Measurements from ENCODE around the gene NAALAD2. TPM values are rescaled to one million over a fixed set of nuclear protein-coding genes. Genes with fewer than 3 reads are reported as not detected.
A peak's percentile ranks its signal among the peaks of the same experiment; 100 is the strongest.

NAALAD2 gene
- total RNA-seq, 3 donors from 2014 or later, result 0.73 to 1.2 (median 0.92) TPM

GRCh38 chr11:90222459-90223247 is 88.2 kb downstream of the NAALAD2 start, which contains the start of gene CHORDC1:
Gene CHORDC1 (minus strand): TSS chr11:90223049. CDS start chr11:90222954, 95 bp downstream.
- intact Hi-C loops (cut with DNase I, micrococcal nuclease), result no loop called here
- peak; percentile 95 to 96 (median 96) for DNase-seq

GRCh38 chr11:90223248-90223585 is 88.8 kb downstream of the NAALAD2 start:
- peak; percentile 70 for ATAC-seq
- peak overlapping the region; percentile 89 for H3K4me3 ChIP-seq
- H3K4me1 ChIP-seq (ENCODE audit: low read depth), result peaks cover 15% of the 10 kb centered on the region
- no peaks in the 10 kb centered on the region for H3K9me3 ChIP-seq
- no peaks in the 10 kb centered on the region for H3K36me3 ChIP-seq (ENCODE audit: low read depth)
- DNase-seq, result no peak
- TF ChIP-seq CTCF (IDR thresholded peaks at IDR 0.05), result no peak
- intact Hi-C loops (cut with DNase I, micrococcal nuclease), result no loop called here

More at GRCh38 chr11:90222459-90223247, 88.2 kb downstream of the NAALAD2 start, which contains the start of gene CHORDC1:
- Histone ChIP-seq H3K36me3 (ENCODE audit: low read depth) (no peaks in the 10 kb centered on the region), H3K4me3 (peak within 1 kb of the TSS; percentile 89), H3K9me3 (no peaks in the 10 kb centered on the region), H3K4me1 (ENCODE audit: low read depth) (peaks cover 15% of the 10 kb centered on the region)
- peak; percentile 98 for ATAC-seq
- no peak for TF ChIP-seq CTCF (IDR thresholded peaks at IDR 0.05)

GRCh38 chr11:90228056-90228455 is 93.6 kb downstream of the NAALAD2 start:
- Histone ChIP-seq H3K36me3 (ENCODE audit: low read depth) (no peaks in the 10 kb centered on the region), H3K9me3 (peaks cover 5% of the 10 kb centered on the region), H3K4me1 (ENCODE audit: low read depth) (no peaks in the 10 kb centered on the region), H3K4me3 (no peak overlapping the region)
- no peak for TF ChIP-seq CTCF (IDR thresholded peaks at IDR 0.05)
- no peak for DNase-seq
- intact Hi-C loops (cut with DNase I, micrococcal nuclease), result no loop called here
- ATAC-seq, result no peak

- no peak for TF ChIP-seq CTCF (IDR thresholded peaks at IDR 0.05)
- ATAC-seq, result peak; percentile 28
- Histone ChIP-seq H3K9me3 (peaks cover 5% of the 10 kb centered on the region), H3K36me3 (ENCODE audit: low read depth) (no peaks in the 10 kb centered on the region), H3K4me1 (ENCODE audit: low read depth) (peaks cover 9% of the 10 kb centered on the region), H3K4me3 (no peak overlapping the region)
- DNase-seq, result no peak
- intact Hi-C loops (cut with DNase I, micrococcal nuclease), result no loop called here
Measured at GRCh38 chr11:90229791-90230190, 95.3 kb downstream of the NAALAD2 start.

- intact Hi-C loops (cut with DNase I, micrococcal nuclease), result no loop called here
- peak in 1 of 3 donors; percentile 19 for DNase-seq
- peaks cover 9% of the 10 kb centered on the region for H3K4me1 ChIP-seq (ENCODE audit: low read depth)
- no peak overlapping the region for H3K4me3 ChIP-seq
- H3K9me3 ChIP-seq, result peaks cover 4% of the 10 kb centered on the region
- H3K36me3 ChIP-seq (ENCODE audit: low read depth), result no peaks in the 10 kb centered on the region
- TF ChIP-seq CTCF (IDR thresholded peaks at IDR 0.05), result no peak
- peak; percentile 83 for ATAC-seq
Measured at GRCh38 chr11:90234977-90235376, 100.5 kb downstream of the NAALAD2 start.
